GM18907 (cell line): ENCODE results near the gene MYH3.

Source experiments
- ATAC-seq: cut with Tn5 transposase; IDR thresholded peaks from one replicate; pipeline ENCODE4 v1.9.1; 2021; ENCODE audit warnings: mild to moderate bottlenecking, moderate library complexity; ENCODE audit not compliant: unreplicated experiment

The MYH3 gene

GRCh38 chr17:10614536-10615155 is 42.5 kb downstream of the MYH3 start:
- ATAC-seq: no peak

- ATAC-seq: no peak
These were observed 43.2 kb downstream of the MYH3 start for GRCh38 chr17:10613775-10614513.

DNA sequence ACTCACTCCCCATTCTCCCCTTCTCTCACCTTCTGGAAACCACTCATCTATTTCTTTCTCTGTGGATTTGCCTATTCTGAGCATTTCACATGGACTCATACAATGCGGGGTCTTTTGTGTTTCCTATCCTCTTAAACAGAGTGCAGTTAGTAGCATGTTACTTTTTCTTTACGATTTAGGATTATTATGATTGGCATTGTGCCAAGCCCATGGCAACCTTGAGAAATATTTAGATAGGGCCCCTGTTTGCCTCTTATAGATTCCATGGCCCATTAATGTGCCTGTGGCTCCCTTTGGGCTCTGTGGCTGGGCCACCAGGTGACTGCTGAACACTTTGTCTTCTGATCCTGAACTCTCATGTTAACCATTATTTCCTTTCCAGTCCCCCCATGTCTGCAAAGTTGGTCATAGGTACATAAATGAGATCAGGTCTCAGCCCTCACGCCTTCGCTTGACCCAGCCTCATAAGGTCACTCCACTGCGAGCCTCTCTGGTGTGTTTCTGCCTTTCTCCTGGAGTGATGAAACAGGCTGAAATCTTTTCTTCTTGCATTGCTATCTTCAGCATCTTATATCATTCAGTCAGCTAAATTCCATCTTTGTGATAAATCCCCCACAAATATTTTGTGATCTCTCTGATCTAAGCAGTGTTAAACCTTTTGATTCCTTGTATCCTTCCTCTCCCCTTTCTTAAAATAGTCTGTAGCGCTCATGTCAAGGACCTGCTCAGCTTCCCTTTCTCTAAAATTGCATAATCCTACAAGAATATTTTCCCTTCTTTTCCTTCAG is 44.0 kb downstream of the MYH3 start:
- no peak for ATAC-seq

- no peak for ATAC-seq
These were observed 46.2 kb downstream of the MYH3 start for GRCh38 chr17:10610884-10611283.

DNA sequence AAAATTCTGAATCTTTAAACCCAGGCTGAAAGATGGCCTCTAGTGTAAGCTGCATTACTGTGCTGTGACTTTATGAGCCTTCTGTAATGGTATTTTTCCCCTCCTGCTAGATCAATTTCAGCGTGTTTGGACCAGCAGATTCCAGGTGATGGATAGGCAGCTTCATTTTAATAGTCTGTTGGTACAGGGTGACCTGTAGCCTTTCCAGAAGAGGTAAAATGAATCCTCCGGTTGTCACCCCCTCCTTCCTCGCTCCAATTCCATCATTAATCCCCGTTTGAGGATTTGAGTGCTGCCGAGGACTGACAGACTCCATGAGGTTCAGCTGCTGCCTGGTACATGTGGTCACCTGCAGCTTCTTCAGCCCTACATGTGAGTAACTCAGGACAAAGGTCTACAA is 48.9 kb downstream of the MYH3 start:
- no peak for ATAC-seq

DNA sequence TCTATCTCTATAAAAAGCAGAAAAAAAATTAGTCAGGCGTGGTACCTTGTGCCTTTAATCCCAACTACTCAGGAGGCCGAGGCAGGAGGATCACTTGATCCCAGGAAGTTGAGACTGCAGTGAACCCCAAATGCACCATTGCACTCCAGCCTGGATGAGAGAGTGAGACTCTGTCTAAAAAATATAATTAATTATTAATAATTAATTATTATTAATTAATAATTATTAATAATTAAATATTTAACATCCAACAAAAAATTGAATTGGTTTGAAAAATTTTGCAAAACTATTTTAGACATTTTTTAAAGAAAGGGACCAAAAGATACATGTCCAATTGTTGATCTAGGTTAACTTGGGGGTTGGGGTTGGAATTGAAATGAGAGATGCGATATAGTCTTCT is 51.0 kb downstream of the MYH3 start:
- ATAC-seq: no peak

DNA sequence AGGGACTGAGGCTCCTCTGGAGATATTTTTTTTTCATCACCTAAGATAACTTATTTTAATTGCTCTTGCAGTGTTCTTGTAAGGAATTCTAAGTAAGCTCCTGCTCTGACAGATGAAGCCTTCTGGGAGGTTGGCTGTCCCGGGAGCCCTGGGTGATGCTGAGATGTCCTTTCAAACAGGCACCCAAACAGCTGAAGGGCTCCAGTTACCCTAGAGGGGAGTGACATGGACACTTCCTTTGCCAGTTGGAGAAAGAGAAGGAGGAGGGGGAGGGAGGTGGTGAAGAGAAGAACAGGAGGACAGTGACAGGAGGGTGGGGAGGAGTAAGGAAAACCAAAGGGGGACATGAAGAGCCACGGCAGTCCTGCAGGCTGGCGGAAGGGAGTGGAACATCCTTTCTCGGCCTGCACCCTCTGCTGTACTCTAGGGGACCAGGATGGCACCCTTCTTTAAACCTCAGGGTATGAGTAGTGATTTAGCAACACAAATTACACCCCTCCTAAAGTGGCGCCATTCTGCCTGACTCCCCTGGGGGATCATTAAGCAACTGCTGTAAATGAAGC is 51.8 kb downstream of the MYH3 start:
- no peak for ATAC-seq

DNA sequence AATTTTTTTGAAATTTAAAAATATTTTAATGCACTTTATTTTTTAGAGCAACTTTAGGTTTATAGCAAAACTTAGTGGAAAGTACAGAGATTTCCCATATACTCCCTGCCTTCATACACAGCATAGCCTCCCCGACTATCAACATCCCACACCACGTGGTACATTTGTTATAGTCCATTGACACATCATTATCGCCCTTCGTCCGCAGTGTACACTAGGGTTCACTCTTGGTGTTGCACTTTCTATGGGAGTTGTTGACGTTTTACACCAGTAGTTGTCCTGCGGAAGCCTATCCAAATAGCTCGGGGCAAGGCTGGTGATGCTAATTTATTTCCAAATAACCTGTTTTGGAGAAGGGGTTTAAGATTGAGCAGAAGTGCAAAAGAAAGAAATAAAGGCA is 52.6 kb downstream of the MYH3 start:
- no peak for ATAC-seq

DNA sequence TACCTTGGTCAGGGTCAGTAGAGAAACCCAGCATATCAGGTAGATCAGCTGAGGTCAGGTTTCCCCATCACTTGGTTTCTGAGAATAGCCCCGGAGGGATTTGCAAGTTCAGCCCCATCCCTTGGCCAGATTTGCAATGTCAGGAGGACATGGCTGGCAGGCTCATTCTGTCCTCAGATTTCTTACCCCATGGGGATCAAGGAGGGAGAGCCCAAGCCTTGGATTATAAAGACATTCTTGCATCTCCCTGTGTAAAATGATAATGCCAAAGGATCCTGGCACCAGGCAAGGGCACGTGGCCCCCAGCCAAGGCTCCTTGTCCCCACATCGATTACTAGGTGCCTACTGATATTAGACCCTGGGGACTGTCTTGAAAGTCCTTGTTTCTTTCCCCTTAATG is 53.2 kb downstream of the MYH3 start:
- ATAC-seq: no peak

DNA sequence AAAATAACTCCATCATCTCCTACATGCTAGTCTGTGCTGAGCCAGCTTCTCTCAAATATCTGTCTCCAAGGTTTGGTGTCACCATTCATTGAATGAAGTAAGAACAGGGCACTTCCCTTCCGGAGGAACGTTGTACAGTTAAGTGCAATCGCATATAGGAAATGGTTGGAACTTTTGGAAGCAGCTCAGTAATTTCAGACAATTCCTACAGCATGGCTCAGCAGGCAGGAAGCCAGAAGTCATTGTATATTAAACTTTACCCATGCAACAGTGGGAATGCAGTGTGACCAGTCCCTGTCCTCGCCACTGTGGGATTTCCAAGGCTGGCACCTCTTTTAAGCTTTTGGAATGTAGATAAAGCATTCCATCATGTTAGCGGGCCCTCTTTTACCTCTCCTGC is 56.5 kb downstream of the MYH3 start:
- ATAC-seq: no peak

- ATAC-seq: no peak
These were observed 58.5 kb downstream of the MYH3 start for GRCh38 chr17:10598621-10599020.

GRCh38 chr17:10589553-10590145 is 67.5 kb downstream of the MYH3 start:
- ATAC-seq: no peak

GRCh38 chr17:10585529-10585928 is 71.6 kb downstream of the MYH3 start:
- ATAC-seq: no peak

GRCh38 chr17:10583834-10584233 is 73.3 kb downstream of the MYH3 start:
- no peak for ATAC-seq

- peak; percentile 96 for ATAC-seq
These were observed 77.8 kb downstream of the MYH3 start for GRCh38 chr17:10579270-10579669.
